H9 (cell line): ENCODE measurements around the gene TTR. TPM values are rescaled to one million over a fixed set of nuclear protein-coding genes. Genes with fewer than 3 reads are reported as not detected.

Source experiments
- DNase-seq: peaks from one replicate; pipeline ENCODE4 v3.0.0-alpha.2; 2017
- H2AFZ ChIP-seq: one replicate; pipeline ENCODE4 v1.6.1; 2013; ENCODE audit warnings: mild to moderate bottlenecking, low read length, control low read depth, moderate library complexity
- H2AK5ac ChIP-seq: 2 replicates; pipeline ENCODE4 v1.6.1; 2013; ENCODE audit warnings: low read length, control low read depth, mixed read lengths; ENCODE audit not compliant: insufficient read length
- H2BK120ac ChIP-seq: one replicate; pipeline ENCODE4 v1.6.1; 2013; ENCODE audit warnings: low read depth, mild to moderate bottlenecking, low read length, control low read depth, inconsistent platforms; ENCODE audit not compliant: poor library complexity, severe bottlenecking
- H2BK12ac ChIP-seq: 2 replicates; pipeline ENCODE4 v1.6.1; 2013; ENCODE audit warnings: low read length, control low read depth, mixed read lengths, low read depth; ENCODE audit not compliant: insufficient read length
- H2BK15ac ChIP-seq: 2 replicates; pipeline ENCODE4 v1.6.1; 2013; ENCODE audit warnings: low read depth, low read length, control low read depth
- H2BK20ac ChIP-seq: one replicate; pipeline ENCODE4 v1.6.1; 2013; ENCODE audit warnings: low read depth, mild to moderate bottlenecking, low read length, control low read depth, inconsistent platforms; ENCODE audit not compliant: poor library complexity, severe bottlenecking
- H2BK5ac ChIP-seq: 2 replicates; pipeline ENCODE4 v1.6.1; 2013; ENCODE audit warnings: low read length, control low read depth, mixed read lengths; ENCODE audit not compliant: insufficient read length
- H3K14ac ChIP-seq: 2 replicates; pipeline ENCODE4 v1.6.1; 2013; ENCODE audit warnings: low read length, control low read depth; ENCODE audit not compliant: insufficient read depth
- H3K18ac ChIP-seq: 2 replicates; pipeline ENCODE4 v1.6.1; 2013; ENCODE audit warnings: low read depth, mild to moderate bottlenecking, mixed read lengths, low read length, control low read depth; ENCODE audit not compliant: insufficient read length
- H3K23ac ChIP-seq: 2 replicates; pipeline ENCODE4 v1.6.1; 2013; ENCODE audit warnings: low read length, control low read depth, mixed read lengths, low read depth; ENCODE audit not compliant: insufficient read length
- H3K23me2 ChIP-seq: 2 replicates; pipeline ENCODE4 v1.6.1; 2013; ENCODE audit warnings: low read depth, mild to moderate bottlenecking, mixed read lengths, low read length, control low read depth; ENCODE audit not compliant: insufficient read length, poor library complexity, severe bottlenecking
- H3K27ac ChIP-seq: 2 replicates; pipeline ENCODE4 v1.5.1; 2013; ENCODE audit warnings: low read length, control low read depth, mixed read lengths, low read depth; ENCODE audit not compliant: insufficient read length
- H3K27me3 ChIP-seq: 2 replicates; pipeline ENCODE4 v1.6.1; 2013; ENCODE audit warnings: low read length, control low read depth, inconsistent platforms; ENCODE audit not compliant: insufficient read depth
- H3K4ac ChIP-seq: 2 replicates; pipeline ENCODE4 v1.6.1; 2013; ENCODE audit warnings: low read depth, mild to moderate bottlenecking, control low read depth, inconsistent platforms, low read length, moderate library complexity
- H3K4me1 ChIP-seq: 2 replicates; pipeline ENCODE4 v1.6.1; 2013; ENCODE audit warnings: low read length, control low read depth, inconsistent platforms; ENCODE audit not compliant: insufficient read depth
- H3K4me2 ChIP-seq: 2 replicates; pipeline ENCODE4 v1.6.1; 2013; ENCODE audit warnings: low read length, control low read depth, mixed read lengths; ENCODE audit not compliant: insufficient read length, insufficient read depth
- H3K56ac ChIP-seq: 2 replicates; pipeline ENCODE4 v1.6.1; 2013; ENCODE audit warnings: low read depth, mild to moderate bottlenecking, mixed read lengths, low read length, control low read depth; ENCODE audit not compliant: insufficient read length
- H3K79me1 ChIP-seq: 2 replicates; pipeline ENCODE4 v1.6.1; 2013; ENCODE audit warnings: low read depth, mild to moderate bottlenecking, moderate library complexity, low read length, control low read depth, inconsistent platforms; ENCODE audit not compliant: insufficient read depth, poor library complexity, severe bottlenecking
- H3K79me2 ChIP-seq: 2 replicates; pipeline ENCODE4 v1.6.1; 2013; ENCODE audit warnings: low read length, control low read depth, inconsistent platforms; ENCODE audit not compliant: insufficient read depth
- H3K9ac ChIP-seq: 2 replicates; pipeline ENCODE4 v1.6.1; 2013; ENCODE audit warnings: low read length, control low read depth, mixed read lengths; ENCODE audit not compliant: insufficient read length; ENCODE audit errors: extremely low read depth
- H3K9me3 ChIP-seq: one replicate; pipeline ENCODE4 v1.6.1; 2013; ENCODE audit warnings: low read depth, low read length, inconsistent platforms; ENCODE audit not compliant: control insufficient read depth
- H3T11ph ChIP-seq: one replicate; pipeline ENCODE4 v1.6.1; 2013; ENCODE audit warnings: mild to moderate bottlenecking, low read length, control low read depth, inconsistent platforms
- H4K20me1 ChIP-seq: one replicate; pipeline ENCODE4 v1.6.1; 2013; ENCODE audit not compliant: control insufficient read depth, insufficient read length, insufficient read depth
- H4K5ac ChIP-seq: 2 replicates; pipeline ENCODE4 v1.6.1; 2013; ENCODE audit warnings: low read depth, mild to moderate bottlenecking, mixed read lengths, low read length, control low read depth; ENCODE audit not compliant: insufficient read length
- H4K8ac ChIP-seq: replicated peaks from 2 replicates; pipeline ENCODE4 v1.6.1; 2013; ENCODE audit warnings: low read length, control low read depth, mixed read lengths, low read depth; ENCODE audit not compliant: insufficient read length
- H4K91ac ChIP-seq: 2 replicates; pipeline ENCODE4 v1.6.1; 2013; ENCODE audit warnings: low read depth, mild to moderate bottlenecking, moderate library complexity, mixed read lengths, low read length, control low read depth; ENCODE audit not compliant: insufficient read length
- H3K27ac Mint-ChIP-seq, 3 experiments: 2 replicates in 2 of 3; 3 replicates in 1 of 3; pipeline ENCODE4 v1.8.0; 2020 to 2021; ENCODE audit warnings: mixed read lengths in 3 of 3, mild to moderate bottlenecking in 1 of 3, moderate library complexity in 1 of 3
- H3K27me3 Mint-ChIP-seq: 2 replicates; pipeline ENCODE4 v1.8.0; 2021; ENCODE audit warnings: low read depth, mild to moderate bottlenecking, moderate library complexity, mixed read lengths
- H3K36me3 Mint-ChIP-seq, 3 experiments: 2 replicates in 2 of 3; 3 replicates in 1 of 3; pipeline ENCODE4 v1.8.0; 2020 to 2021; ENCODE audit warnings: low read depth in 3 of 3, mixed read lengths in 3 of 3; ENCODE audit not compliant: insufficient read depth in 1 of 3
- H3K4me1 Mint-ChIP-seq, 2 experiments: 2 replicates each; pipeline ENCODE4 v1.8.0; 2020; ENCODE audit warnings: mixed read lengths in 2 of 2
- H3K4me3 Mint-ChIP-seq, 2 experiments: 2 replicates in 1 of 2; 3 replicates in 1 of 2; pipeline ENCODE4 v1.8.0; 2020 to 2021; ENCODE audit warnings: mild to moderate bottlenecking in 2 of 2, mixed read lengths in 2 of 2, moderate library complexity in 1 of 2
- H3K9me3 Mint-ChIP-seq, 2 experiments: 2 replicates in 1 of 2; 3 replicates in 1 of 2; pipeline ENCODE4 v1.8.0; 2020; ENCODE audit warnings: mild to moderate bottlenecking in 2 of 2, mixed read lengths in 2 of 2, moderate library complexity in 1 of 2
- WGBS: extraction: QIAGEN DNeasy Blood & Tissue Kit; methylation state at CpG from one replicate; pipeline ENCODE4 v1.1.7; 2013; ENCODE audit warnings: missing lambda C conversion rate, low lambda C conversion rate, mixed read lengths; ENCODE audit not compliant: insufficient read length; ENCODE audit errors: extremely low coverage; 5-methylcytosine and 5-hydroxymethylcytosine counted together
- total RNA-seq: library from RNA; stranded (reverse); gene quantifications from 2 replicates; pipeline ENCODE4 v1.2.1, GENCODE V29; 2021
- TF ChIP-seq, protein P1 (sequence below): fragments of 200-600 bp; sonication (generic); conservative IDR thresholded peaks from 3 replicates; pipeline ENCODE4 v1.8.0; 2021; ENCODE audit warnings: antibody characterized with exemption, mild to moderate bottlenecking

Gene TTR
- total RNA-seq, 1 experiment from 2014 or later, result not detected

DNA sequence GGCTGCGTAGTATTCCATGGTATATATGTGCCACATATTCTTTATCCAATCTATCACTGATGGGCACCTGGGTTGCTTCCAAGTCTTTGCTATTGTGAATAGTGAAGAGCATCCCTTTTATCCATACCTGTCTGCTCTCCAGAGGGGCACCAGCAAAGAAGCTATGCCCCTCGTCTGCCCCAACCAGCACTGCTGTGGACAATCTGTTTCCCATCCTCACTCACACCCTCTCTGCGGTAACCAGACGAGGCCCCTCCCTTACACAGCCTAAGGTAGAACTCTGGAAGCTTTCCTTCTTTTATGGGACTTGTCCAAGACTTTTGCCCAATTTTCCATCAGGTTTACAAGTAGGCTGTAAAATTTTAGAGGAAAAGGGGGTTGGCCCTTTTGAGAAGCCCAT, 24.9 kb downstream of the TTR start:
- no CpG with 5 or more reads among the region's 4 CpGs for whole genome bisulfite sequencing
- H2AK5ac ChIP-seq, result no peak overlapping the region
- H3K4me1 ChIP-seq, result no peaks in the 10 kb centered on the region
- no peak overlapping the region for H2BK5ac ChIP-seq
- no peaks in the 10 kb centered on the region for H4K20me1 ChIP-seq
- Mint-ChIP-seq H3K9me3 (no peaks in the 10 kb centered on the region), H3K4me3 (no peak overlapping the region), H3K4me1 (peaks cover 8 to 12% of the 10 kb centered on the region in 2 experiments), H3K27ac (no peak overlapping the region), H3K36me3 (no peaks in the 10 kb centered on the region), H3K27me3 (no peaks in the 10 kb centered on the region)
- no peak overlapping the region for H3K9ac ChIP-seq
- H3K23me2 ChIP-seq, result no peaks in the 10 kb centered on the region
- DNase-seq, result no peak
- no peak overlapping the region for H3K18ac ChIP-seq
- H3T11ph ChIP-seq, result no peak overlapping the region
- no peak overlapping the region for H3K14ac ChIP-seq
- no peak overlapping the region for H2BK120ac ChIP-seq
- no peak overlapping the region for H3K56ac ChIP-seq
- H3K4ac ChIP-seq, result no peak overlapping the region
- no peak overlapping the region for H3K27ac ChIP-seq
- no peak overlapping the region for H2BK12ac ChIP-seq
- TF ChIP-seq, protein P1, sequence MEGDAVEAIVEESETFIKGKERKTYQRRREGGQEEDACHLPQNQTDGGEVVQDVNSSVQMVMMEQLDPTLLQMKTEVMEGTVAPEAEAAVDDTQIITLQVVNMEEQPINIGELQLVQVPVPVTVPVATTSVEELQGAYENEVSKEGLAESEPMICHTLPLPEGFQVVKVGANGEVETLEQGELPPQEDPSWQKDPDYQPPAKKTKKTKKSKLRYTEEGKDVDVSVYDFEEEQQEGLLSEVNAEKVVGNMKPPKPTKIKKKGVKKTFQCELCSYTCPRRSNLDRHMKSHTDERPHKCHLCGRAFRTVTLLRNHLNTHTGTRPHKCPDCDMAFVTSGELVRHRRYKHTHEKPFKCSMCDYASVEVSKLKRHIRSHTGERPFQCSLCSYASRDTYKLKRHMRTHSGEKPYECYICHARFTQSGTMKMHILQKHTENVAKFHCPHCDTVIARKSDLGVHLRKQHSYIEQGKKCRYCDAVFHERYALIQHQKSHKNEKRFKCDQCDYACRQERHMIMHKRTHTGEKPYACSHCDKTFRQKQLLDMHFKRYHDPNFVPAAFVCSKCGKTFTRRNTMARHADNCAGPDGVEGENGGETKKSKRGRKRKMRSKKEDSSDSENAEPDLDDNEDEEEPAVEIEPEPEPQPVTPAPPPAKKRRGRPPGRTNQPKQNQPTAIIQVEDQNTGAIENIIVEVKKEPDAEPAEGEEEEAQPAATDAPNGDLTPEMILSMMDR, result no peak
- no peak overlapping the region for H2BK20ac ChIP-seq
- no peaks in the 10 kb centered on the region for H3K27me3 ChIP-seq
- no peak overlapping the region for H2AFZ ChIP-seq
- H3K79me1 ChIP-seq, result no peaks in the 10 kb centered on the region
- no peak overlapping the region for H3K23ac ChIP-seq
- H4K8ac ChIP-seq, result no peak overlapping the region
- H3K4me2 ChIP-seq, result no peak overlapping the region
- H2BK15ac ChIP-seq, result no peak overlapping the region
- H4K5ac ChIP-seq, result no peak overlapping the region
- no peaks in the 10 kb centered on the region for H3K9me3 ChIP-seq
- no peak overlapping the region for H4K91ac ChIP-seq
- no peaks in the 10 kb centered on the region for H3K79me2 ChIP-seq
